HL-60/S4 treated with phorbol 12-myristate 13-acetate at 8.2 ng/mL for 4 days and 3 days (cell line): ENCODE data around the gene RPGRIP1L.

ENCODE experiments used
- in situ Hi-C: fragments of 300-500 bp; cut with MboI; formaldehyde crosslinking; loops from 2 replicates; pipeline ENCODE4 v1.15.0; 2022; ENCODE audit warnings: low sequenced_read_pairs

Gene RPGRIP1L

GRCh38 chr16:53703590-53704444, at the start of gene RPGRIP1L, which contains the start of gene FTO:
RPGRIP1L (minus strand) TSS chr16:53703859; CDS start chr16:53700723, 3,136 bp downstream.
FTO (plus strand) TSS chr16:53704156.
- in situ Hi-C loops, result no loop called here

- in situ Hi-C loops, result no loop called here
These were observed 49.8 kb upstream of the RPGRIP1L start for GRCh38 chr16:53753431-53753830.

- in situ Hi-C loops, result no loop called here
These were observed 48.9 kb upstream of the RPGRIP1L start for GRCh38 chr16:53752560-53752959.

- in situ Hi-C loops, result no loop called here
These were observed 42.2 kb upstream of the RPGRIP1L start for GRCh38 chr16:53745753-53746266.

GRCh38 chr16:53745086-53745485, 41.4 kb upstream of the RPGRIP1L start:
- in situ Hi-C loops, result no loop called here

- in situ Hi-C loops, result no loop called here
These were observed 40.8 kb upstream of the RPGRIP1L start for GRCh38 chr16:53744449-53744848.

- in situ Hi-C loops, result no loop called here
These were observed 39.5 kb upstream of the RPGRIP1L start for GRCh38 chr16:53743149-53743566.

GRCh38 chr16:53741546-53741945, 37.9 kb upstream of the RPGRIP1L start:
- in situ Hi-C loops, result no loop called here

- in situ Hi-C loops, result no loop called here
These were observed 37.4 kb upstream of the RPGRIP1L start for GRCh38 chr16:53740933-53741531.

GRCh38 chr16:53740476-53740875, 36.8 kb upstream of the RPGRIP1L start:
- in situ Hi-C loops, result no loop called here

- in situ Hi-C loops, result no loop called here
These were observed 33.9 kb upstream of the RPGRIP1L start for GRCh38 chr16:53737552-53737951.

- in situ Hi-C loops, result no loop called here
These were observed 32.6 kb upstream of the RPGRIP1L start for GRCh38 chr16:53736297-53736696.

GRCh38 chr16:53734908-53735307, 31.2 kb upstream of the RPGRIP1L start:
- in situ Hi-C loops, result no loop called here

GRCh38 chr16:53732296-53732929, 28.8 kb upstream of the RPGRIP1L start:
- in situ Hi-C loops, result no loop called here

GRCh38 chr16:53730693-53731092, 27.0 kb upstream of the RPGRIP1L start:
- in situ Hi-C loops, result no loop called here

GRCh38 chr16:53726625-53727024, 23.0 kb upstream of the RPGRIP1L start:
- in situ Hi-C loops, result no loop called here

- in situ Hi-C loops, result no loop called here
These were observed 17.4 kb upstream of the RPGRIP1L start for GRCh38 chr16:53721017-53721416.

- in situ Hi-C loops, result no loop called here
These were observed 13.9 kb upstream of the RPGRIP1L start for GRCh38 chr16:53717577-53717976.

GRCh38 chr16:53715023-53715384, 11.3 kb upstream of the RPGRIP1L start:
- in situ Hi-C loops, result no loop called here

- in situ Hi-C loops, result no loop called here
These were observed 10.8 kb upstream of the RPGRIP1L start for GRCh38 chr16:53714205-53715022.
